Gastrocnemius medialis (tissue), 4 donors: ENCODE results near the gene BAAT.

Source experiments
- POLR2A ChIP-seq, 2 donors: fragments of 450-650 bp; IDR thresholded peaks; one replicate each; pipeline ENCODE4 v1.6.1; 2017; ENCODE audit warnings: antibody characterized with exemption in 2 of 2, mild to moderate bottlenecking in 2 of 2, moderate library complexity in 2 of 2
- TF ChIP-seq, protein P1 (sequence below), 5 experiments: fragments of 450-650 bp in 3 of 5; fragments of 200-600 bp in 2 of 5; sonication (generic) in 2 of 5; IDR thresholded peaks in 4 of 5; conservative IDR thresholded peaks in 1 of 5; 1 replicate in 4 of 5; 2 replicates in 1 of 5; pipeline ENCODE4 v1.5.1; 2016 to 2019; ENCODE audit warnings: antibody characterized with exemption in 5 of 5, mild to moderate bottlenecking in 3 of 5, moderate library complexity in 3 of 5

DNA sequence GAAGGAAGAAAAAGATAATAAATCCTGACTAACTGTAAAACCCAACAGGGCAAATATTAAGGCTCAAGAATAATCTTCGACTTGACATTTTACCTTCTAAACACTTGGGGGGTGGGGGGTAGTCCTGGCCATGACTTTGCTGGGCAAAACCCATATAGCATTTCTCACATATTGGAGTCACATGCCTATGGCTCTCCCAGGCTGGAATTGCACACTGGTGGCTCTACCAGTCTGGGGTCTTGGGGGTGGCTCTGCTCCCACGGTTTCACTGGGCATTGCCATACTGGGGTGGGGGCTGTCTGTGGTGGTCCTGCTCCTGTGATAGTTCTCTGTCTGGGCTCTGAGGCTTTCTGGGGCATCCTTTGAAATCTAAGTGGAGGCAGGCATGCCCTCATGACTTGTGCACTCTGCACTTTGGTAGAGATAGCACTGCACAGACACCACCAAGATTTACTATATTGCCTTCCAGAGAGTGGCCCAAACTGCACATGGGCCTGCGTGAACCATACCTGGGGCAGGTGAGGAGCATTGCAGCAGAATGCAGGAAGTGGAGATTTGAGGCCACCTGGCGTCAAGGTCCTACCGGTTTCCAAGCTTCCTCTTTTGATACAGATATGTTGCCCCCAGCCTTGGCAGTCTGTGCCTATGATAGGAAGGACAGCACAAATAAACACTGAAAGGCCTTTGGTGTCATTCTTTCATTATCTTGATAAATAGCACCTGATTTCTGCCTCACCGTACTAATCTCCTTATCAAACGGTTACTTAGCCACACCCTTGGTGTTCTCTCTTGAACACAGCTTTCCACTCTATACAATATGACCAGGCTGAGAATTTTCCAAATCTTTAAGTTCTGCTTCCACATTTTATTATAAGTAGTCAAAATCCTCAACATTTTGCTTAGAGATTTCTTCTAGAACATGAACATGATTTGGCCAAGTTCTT is 29.8 kb downstream of the BAAT start:
- TF ChIP-seq, protein P1, sequence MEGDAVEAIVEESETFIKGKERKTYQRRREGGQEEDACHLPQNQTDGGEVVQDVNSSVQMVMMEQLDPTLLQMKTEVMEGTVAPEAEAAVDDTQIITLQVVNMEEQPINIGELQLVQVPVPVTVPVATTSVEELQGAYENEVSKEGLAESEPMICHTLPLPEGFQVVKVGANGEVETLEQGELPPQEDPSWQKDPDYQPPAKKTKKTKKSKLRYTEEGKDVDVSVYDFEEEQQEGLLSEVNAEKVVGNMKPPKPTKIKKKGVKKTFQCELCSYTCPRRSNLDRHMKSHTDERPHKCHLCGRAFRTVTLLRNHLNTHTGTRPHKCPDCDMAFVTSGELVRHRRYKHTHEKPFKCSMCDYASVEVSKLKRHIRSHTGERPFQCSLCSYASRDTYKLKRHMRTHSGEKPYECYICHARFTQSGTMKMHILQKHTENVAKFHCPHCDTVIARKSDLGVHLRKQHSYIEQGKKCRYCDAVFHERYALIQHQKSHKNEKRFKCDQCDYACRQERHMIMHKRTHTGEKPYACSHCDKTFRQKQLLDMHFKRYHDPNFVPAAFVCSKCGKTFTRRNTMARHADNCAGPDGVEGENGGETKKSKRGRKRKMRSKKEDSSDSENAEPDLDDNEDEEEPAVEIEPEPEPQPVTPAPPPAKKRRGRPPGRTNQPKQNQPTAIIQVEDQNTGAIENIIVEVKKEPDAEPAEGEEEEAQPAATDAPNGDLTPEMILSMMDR (IDR thresholded peaks at IDR 0.05 in 4 of 5, conservative IDR thresholded peaks at IDR 0.05 in 1 of 5), result no peak
- no peak for TF ChIP-seq POLR2A (IDR thresholded peaks at IDR 0.05)
